HG03460 (cell line): ENCODE results near the gene TUBA3D.
A peak's percentile ranks its signal among the peaks of the same experiment; 100 is the strongest.
"Not testable (repeated sequence)": the region's sequence is repeated elsewhere in the genome, so short reads cannot be mapped to it uniquely, and the experiment has no call there.

ENCODE experiments used
- ATAC-seq: cut with Tn5 transposase; IDR thresholded peaks from one replicate; pipeline ENCODE4 v1.9.1; 2021; ENCODE audit not compliant: unreplicated experiment

Gene TUBA3D

DNA sequence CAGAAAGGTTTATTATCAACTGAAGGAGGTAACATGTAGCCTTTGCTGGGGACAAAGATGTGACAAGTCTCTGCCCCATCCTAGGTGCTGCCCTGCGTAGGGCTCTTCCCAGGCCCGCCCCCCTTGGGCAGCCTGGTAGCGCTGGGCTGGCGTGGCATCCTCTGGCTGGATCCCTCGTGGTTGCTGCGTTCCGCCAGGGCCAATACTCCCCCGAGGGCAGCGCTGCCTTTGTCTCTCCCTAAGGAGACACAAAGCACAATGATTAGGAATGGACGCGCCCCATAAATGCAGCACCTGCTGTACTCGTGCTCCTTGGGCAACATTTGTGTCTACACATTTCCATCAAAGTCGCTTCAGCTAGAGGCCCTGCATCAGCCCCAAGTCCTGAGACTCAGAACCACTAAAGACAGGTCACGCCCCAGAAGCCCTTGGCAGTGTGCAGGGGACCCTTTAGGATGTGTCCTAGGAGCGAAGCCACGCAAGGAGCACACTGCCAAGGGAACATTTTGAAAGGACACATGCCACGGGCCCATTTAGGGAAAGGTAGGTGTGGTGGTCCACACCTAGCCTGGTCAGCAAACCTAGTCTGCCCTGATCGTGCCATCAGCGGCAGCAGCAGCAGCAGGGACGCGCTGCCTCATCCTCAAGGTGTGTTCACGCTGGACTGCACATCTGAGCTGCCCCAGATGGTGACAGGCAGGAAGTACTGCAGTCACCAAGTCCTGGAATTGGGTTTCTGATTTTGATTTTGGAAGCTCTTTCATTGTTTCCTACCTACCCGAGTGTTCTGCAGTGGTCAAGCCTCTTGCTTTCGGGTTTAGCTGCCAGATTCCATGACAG lies 8.3 kb downstream of the TUBA3D start:
- not testable (repeated sequence) for ATAC-seq

DNA sequence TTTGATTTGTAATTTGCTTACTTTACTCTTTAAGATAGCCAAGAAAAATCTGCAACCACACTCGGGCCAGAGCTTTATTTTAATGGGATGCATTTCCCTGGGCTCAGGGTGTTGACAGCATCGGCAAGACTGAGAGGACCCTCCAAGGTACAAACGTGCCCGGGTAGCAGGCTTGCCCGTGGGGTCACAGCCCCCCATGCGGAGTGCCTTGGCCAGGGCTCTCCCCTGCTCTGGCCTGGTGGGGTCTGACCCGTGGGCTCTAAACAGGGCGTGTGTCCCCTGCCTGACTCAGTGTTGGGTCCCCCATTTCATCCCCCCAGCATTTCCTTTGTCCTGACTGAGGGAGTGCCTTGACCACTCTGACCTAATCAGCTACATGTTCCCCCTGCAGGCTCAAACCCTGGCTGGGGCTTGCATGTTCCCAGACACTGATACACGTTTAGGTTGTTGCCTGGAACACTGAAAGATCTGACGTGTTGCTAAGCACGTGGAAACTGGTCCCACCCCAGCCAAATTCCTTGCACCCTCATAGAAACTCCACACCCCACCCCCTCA lies 9.1 kb downstream of the TUBA3D start:
- not testable (repeated sequence) for ATAC-seq

DNA sequence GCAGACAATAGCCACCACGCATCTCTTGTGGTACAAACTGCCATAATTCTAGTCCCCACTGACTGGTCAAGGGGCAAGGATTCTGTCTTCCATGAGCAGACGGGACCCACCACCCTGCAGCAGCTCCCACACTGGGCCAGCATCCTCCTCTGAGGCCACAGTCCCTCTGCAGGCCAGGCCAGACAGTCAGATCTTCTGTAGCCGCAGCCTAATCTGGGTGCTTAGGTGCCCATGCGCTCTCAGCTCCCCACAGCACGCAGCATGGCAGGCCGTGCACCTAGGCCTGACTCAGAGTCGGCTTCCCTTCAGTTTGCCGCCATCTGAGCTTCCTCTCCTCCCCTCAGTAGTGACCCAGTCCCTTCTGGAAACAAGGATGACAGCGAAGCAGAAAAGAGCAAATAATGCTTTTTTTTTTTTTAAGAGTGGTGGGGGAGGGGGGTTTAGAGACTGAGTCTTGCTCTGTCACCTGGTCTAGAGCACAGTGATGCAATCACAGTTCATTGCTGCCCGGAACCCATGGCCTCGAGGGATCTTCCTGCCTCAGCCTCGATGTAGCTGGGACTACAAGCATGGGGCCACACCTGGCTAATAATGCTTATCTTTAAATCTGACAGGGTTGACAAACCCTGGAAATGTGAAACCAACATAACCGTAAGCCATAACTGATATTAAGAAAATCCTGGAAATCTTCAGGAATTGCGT lies 10.4 kb downstream of the TUBA3D start:
- not testable (repeated sequence) for ATAC-seq

DNA sequence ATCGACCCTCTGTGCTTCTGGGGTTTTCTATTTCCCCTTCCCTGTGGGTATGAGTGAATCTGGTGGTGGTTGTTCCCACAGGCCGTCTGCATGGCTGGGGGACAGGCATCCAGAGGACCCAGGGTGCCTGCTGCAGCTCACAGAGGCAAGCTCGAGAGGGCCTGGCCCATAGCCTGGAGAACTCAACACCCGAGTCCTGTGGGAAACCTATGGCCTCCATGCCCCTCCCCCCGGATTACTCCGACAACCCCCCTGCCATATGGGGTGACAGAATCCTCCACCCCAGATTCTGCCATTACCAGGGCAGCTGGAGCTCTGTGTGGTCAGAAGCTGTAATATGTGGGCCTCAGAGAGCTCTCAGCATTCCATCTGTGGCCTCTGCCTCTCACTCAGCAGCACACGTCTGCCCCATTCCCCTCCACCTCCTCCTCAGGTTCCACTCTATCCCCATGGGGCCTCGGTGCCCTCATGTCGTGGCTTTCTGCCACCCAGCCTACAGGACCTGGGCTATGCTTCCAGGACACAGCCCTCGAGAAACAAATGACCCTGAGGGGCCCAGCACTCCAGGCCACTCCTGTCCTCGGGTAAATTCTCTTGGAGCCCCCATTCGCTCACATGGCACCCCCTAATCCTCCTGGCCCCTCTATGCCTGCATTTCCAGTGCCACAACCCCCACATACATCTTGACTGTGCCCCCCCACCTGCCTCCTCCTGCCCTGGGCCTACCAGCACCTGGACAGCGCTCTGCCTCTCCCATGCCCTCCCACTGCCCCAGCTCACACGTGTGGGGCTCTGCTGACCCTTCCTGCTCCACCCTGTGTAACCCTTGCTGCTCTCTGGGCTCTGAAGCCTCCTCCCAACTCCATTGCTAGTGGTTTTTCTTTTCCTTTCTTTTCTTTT lies 12.6 kb downstream of the TUBA3D start:
- ATAC-seq: no peak

DNA sequence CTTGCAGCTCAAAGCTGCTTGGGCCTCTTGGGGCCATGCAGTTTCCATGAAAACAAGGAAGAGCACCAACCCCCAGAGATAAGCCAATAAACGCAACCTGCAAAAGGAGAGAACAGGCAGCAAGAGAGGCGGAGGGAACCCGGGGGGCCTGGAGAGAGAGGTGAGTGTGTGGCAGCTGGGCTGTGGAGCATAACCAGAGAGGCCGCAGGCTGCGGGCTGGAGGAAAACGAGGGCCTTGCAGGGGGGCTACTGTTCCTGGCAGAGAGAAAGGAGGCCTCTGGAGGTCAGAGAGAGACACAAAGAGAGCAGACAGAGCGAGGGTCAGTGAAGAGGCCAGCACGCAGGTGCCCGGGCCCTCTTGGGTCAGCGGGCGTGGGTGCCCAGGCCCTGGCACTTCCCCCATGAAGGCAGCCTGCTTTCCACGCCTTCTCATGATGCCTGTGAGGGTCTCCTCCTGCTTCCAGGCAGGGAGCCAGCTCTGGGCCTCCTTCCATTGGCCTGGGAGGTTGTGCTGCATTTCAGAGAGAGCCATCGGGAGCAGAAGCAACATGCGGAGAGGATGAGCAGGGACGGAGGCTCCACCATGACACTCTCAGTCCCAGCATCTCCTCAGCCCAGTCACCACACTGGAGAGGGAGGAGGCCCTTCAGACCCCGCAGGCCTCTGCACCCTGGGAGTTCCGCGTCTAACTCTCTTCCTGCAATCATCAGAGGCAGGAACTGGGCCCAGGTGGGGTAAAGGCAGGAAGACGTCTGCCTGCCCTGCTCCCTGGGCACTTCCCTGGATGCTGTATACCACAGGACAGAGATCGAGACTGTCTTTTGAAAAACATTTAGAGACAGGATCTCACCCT lies 14.9 kb downstream of the TUBA3D start:
- ATAC-seq: not testable (repeated sequence)

DNA sequence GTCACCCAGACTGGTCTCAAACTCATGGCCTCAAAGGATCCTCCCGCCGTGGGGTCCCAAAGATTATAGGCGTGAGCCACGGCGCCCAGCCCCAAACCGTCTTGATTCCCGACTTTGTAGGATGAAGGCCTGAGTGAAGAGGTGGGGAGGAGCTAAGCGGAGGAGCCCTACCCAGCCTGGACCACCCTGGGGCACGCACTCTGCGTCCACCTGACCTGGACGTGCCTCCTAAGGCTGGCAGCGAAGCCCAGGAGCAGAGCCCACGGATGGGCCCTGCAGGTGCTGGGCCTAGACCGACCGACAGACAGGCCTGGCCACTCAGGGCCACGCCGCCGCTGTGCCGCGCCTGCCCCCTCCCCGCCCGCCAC lies 15.5 kb downstream of the TUBA3D start:
- ATAC-seq: peak; percentile 5

DNA sequence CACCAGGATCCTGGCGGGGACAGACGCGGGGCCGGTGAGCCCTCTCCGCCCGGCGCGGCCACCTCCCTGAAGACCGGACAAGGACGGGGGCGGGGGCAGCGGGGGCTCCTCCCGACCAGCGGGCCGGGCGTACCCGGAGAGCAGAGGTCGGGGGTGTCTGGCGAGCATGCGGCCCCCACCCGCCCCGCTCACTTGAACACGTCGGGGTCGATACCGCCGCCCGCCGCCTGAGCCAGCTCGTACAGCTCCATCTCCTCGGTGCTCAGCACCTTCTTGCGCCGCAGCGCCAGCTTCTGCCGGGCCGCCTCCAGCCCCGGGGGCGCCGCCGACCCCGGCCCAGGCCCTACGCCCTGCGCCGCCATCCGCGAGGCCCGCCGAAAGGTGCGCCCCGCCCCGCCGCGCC lies 16.1 kb downstream of the TUBA3D start, which contains the start of gene MZT2A:
Gene MZT2A (minus strand): TSS at position 383 of the 403 bp plus-strand sequence. CDS start 21 bp downstream, at position 362.
- ATAC-seq: peak; percentile 8

DNA sequence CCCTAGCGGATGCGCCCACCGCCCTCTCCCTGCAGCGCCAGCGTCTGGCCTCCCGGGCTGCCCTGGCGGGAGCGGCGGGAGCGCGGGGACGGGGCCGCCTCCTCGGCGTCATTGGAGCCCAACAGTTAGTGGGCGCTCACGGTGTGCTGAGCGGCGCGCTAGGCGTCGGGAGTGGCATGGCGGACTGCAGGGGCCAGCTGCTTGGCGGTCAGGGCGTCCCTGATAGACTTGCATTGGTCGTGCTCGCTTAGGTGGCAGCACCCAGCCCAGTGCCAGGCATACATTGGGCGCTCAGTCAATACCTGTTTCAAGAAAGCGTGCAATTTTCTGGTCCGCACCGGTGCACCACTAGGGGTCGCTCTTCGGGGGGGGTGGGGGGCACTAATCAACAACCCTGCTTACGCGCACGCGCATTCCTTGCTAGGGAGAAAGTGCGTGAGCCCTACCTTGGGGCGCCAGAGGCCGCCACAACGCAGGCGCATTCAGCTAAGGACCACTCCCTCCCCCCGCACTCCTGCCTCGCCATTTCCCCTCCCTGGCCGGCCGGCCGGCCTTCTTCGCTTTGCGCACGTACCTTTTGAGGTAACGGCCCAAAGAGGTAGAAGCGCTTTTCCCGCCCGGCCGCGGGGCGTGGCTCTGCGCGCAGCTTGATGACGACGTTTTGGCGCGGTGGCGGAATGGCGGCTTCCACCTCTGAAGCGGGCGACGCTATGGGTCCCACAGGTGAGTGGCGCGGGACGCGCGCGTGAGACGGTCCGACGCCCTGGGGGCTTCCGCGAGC lies 16.7 kb downstream of the TUBA3D start:
- ATAC-seq: peak; percentile 68

DNA sequence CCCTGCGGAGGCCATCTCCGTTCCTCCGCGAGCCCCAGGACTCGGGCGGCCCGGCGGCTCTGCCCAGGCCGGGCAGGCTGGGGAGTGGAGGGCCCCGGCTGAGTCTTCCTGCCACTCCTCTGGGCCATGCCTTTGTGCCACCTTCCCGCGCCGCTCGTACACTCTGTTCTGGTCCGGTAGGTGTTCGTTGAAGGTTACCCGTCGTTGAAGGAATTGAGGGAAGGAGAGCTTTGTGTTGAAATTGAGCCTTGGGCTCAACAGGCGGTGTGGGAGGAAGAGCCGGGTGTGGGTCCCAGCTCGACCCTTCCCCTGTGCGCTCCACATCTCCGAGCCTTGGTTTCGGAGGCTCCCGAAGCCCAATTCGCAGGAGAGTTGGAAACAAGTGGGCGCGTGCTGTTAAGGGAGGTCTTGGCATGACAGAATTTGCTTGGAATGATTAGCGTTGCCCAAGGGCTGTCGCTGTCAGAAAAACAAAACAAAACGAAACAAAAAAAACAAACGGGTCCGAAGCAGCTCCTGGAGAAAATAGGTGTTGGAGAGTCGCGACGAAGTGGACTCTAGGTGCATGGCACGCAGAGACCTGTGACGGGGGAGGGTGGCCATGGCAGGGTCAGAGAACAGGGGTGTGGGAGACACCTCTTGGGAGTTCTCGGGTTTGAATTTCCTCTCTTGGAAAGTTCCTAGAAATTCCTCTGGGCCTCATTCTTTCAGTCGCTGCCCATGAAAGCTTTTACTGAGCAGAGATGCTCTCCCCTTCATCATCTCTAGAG lies 17.5 kb downstream of the TUBA3D start:
- ATAC-seq: peak; percentile 14

DNA sequence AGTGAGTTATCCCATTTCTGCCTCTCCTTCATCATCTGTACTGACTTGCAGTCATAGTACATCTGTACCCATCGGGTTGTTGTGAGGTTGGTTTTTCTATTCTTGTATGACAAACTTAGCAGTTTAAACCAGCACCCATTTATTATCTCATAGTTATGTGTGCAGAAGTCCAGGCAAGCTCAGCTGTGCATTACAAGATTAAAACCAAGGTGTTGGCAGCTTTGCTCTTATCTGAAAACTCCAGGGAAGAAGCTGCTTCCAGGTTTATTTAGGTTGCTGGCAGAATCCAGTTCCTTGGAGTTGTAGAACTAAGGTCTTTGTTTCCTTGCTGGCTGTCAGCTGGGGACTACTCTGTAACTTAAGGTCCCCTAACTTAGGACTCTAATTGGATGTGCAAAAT lies 19.6 kb downstream of the TUBA3D start:
- not testable (repeated sequence) for ATAC-seq

DNA sequence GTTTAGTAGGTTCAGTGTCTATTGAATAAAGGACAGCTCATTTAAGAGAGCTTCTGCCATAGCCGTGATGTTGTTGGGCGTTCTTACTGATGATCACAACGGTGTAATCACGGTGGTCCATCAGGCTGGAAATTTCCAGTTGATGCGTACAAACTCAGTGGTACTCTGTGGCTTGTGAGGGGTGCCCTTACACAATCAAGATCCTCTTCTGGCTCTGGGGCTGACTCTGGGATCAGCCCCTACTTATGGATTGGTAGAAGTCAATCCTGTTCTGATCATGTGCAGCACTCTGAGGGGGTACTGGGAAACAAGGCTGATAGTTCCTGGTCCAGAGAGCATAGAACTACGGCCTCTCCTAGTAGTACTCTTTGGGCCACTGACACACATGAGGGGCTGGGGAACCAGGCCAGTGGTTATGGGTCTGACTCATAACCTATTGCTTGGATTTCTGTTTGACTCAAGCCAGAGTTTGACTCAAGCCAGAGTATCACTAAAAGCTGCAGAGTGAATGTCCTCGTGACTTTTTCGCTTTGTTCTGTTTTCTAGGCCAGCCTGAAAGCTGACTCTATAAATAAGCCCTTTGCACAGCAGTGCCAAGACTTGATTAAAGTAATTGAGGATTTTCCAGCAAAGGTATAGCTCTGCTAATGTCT lies 22.5 kb downstream of the TUBA3D start:
- ATAC-seq: peak; percentile 77

DNA sequence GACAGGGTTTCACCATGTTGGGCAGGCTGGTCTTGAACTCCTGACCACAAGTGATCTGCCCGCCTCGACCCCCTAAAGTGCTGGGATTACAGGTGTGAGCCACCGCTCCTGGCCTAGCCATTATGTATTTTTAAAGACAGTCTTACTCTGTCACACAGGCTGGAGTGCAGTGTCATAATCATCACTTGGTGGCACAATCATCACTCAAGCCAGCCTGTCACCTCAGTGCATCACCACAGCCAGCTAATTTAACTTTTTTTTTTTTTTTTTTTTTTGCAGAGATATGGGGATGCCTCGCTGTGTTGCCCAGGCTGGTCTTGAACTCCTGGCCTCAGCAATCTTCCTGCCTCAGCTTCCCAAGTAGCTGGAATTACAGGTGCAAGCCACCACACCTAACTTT lies 27.7 kb downstream of the TUBA3D start:
- not testable (repeated sequence) for ATAC-seq

DNA sequence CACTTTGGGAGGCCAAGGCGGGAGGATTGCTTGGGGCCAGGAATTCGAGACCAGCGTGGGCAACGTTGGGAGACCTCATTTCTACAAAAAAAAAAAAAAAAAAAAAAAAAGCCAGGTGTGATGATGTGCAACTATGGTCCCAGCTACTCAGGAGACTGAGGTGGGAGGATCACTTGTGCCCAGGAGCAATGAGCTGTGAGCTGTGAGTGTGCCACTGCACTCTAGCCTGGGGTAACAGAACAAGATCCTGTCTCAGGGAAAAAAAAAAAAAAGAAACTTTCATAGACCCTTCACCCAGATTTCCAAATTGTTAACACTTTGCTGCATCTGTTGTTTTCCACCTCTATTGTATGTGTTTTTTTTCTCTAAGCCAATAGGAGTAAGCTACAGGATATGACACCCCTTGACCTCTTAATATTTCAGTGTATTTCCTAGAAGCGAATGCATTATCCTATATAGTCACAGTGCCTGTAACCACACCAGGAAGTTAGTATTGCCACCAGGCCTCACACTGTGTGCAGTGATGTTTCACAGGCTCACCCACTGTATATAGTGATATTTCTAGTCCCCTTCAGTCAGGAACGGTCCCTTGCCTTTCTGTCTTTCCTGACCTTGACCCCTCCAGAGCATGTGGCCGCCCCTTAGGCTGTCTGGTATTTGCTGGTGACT lies 28.3 kb downstream of the TUBA3D start:
- not testable (repeated sequence) for ATAC-seq

DNA sequence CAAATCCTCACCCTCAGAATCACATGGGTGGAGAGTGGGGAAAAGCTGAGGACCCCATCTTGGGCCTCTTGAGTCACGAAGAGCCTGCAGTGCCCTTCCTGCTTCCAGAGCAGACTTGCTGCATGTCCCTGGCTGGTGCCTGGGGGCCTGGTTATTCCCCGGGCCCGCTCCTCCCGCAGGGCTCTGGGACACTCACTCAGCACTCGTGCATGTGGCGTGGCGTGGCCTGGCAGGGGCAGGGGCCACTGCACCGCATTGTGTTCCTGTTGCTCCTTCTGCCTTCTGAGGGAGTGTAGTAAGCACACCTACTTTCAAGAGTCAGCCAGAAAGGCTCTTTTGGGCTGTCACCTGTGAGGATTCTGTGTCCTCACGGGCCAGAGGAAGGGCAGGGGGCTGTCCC lies 33.7 kb downstream of the TUBA3D start:
- ATAC-seq: no peak

DNA sequence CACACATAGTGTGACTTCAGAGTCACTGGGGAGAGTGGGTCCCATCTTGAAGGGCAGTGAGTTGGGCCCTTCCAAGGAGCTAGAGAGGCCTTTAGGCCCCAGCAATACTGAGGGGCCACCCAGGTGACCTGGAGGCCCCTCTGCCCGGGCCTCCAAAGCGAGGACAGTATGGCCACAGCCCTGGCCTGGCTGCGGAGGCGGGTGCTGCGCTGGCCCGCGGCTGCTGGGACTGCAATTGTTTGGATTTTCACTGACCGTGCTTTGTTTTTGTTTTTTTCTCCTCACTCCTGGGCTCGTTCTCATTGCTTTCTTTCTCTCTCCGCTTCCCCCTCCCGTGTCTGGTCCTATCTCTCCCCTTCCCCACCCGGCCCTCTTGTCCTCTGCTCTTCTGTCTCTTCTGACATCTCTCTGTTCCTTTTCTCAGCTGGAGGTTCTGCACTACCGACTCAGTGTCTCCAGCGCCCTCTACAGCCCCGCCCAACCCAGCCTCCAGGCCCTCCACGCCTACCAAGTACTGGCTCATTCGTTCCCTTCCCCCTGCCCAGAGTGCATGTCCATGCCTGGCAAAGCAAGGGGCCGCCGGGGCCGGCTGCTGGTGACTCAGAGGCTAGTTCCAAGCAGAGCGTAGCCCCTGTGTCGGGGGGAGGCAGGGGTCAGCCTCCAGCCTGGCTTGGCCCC lies 35.5 kb downstream of the TUBA3D start:
- ATAC-seq: not testable (repeated sequence)

DNA sequence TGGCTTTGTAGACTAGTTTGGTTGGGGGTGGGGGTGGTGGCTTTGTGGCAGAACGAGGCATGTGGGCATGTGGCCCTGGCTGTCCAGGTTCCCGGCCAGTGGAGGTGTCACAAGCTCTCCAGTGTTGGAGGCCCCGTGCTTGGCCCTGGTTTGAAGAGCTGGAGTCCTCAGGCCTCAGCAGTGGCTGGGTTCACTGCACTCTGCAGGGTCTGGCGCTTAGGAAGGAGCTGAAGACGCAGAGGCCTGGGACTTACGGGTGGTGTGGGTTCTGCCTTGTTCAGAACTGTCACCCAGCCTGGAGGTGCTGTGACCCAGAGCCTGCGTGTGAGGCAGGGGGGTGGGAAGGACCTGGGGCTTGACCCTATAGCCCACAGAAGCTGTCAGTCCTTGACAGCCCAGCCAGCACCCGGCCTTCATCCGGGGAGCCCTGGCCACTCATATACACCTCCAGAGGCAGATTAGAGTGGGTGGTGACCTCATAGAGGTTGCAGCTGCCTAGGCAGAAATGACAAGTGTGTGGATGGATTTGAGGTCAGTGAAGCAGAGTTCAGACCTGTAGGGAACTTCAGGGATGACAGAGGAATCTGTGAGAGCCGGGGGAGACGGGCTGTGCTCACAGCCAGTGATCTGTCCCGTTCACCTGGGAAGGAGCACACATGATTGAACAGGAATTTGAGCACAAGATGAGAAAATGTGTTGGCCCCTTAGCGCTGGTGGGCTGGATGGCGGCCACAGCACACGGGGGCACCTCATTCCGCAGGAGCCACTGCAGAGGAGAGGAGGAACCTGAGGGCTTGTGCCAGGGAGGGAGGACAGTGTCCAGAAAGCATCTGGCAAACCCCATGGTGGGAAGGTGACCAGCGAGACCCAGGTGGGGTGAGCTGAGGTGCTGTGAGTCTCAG lies 36.3 kb downstream of the TUBA3D start:
- ATAC-seq: not testable (repeated sequence)
